WTC11 (cell line): ENCODE data around the gene GSTK1. TPM values are rescaled to one million over a fixed set of nuclear protein-coding genes. Genes with fewer than 3 reads are reported as not detected.

Experiments
- ATAC-seq: fragments of 200-7000 bp; cut with Tn5 transposase; 2 replicates; pipeline ENCODE4 v1.10.0; 2021; ENCODE audit warnings: mild to moderate bottlenecking, moderate library complexity
- CTCF ChIA-PET: fragments of 300-600 bp; sonication (Branson Sonifier 250); formaldehyde crosslinking; loops from one replicate; lab custom pipeline; 2021; ENCODE audit warnings: antibody characterized with exemption; lab: Charles Lee
- POLR2A ChIA-PET: fragments of 350-600 bp; sonication (Branson Sonifier 250); formaldehyde crosslinking; loops from one replicate; lab custom pipeline; 2021; ENCODE audit warnings: antibody characterized with exemption; lab: Charles Lee
- DNase-seq: peaks from one replicate; pipeline ENCODE4 v3.0.0; 2021; ENCODE audit warnings: low spot score
- H3K27ac Mint-ChIP-seq: 2 replicates; pipeline ENCODE4 v1.8.0; 2021; ENCODE audit warnings: mixed read lengths
- H3K27me3 Mint-ChIP-seq: 2 replicates; pipeline ENCODE4 v1.8.0; 2021; ENCODE audit warnings: low read depth, mild to moderate bottlenecking, moderate library complexity, mixed read lengths
- H3K36me3 Mint-ChIP-seq: 2 replicates; pipeline ENCODE4 v1.8.0; 2021; ENCODE audit warnings: mixed read lengths
- H3K4me1 Mint-ChIP-seq: 2 replicates; pipeline ENCODE4 v1.8.0; 2022; ENCODE audit warnings: mixed read lengths
- H3K4me3 Mint-ChIP-seq: 2 replicates; pipeline ENCODE4 v1.8.0; 2021; ENCODE audit warnings: mild to moderate bottlenecking, moderate library complexity, mixed read lengths
- H3K9me3 Mint-ChIP-seq: 2 replicates; pipeline ENCODE4 v1.8.0; 2021; ENCODE audit warnings: mixed read lengths
- ATF1 ChIP-seq: sonication (generic); formaldehyde crosslinking; IDR thresholded peaks from 2 replicates; pipeline ENCODE4 v1.8.1; 2023; ENCODE audit warnings: mild to moderate bottlenecking, moderate library complexity, missing genetic modification reagents
- ATF2 ChIP-seq: sonication (generic); formaldehyde crosslinking; IDR thresholded peaks from 2 replicates; pipeline ENCODE4 v1.8.1; 2022; ENCODE audit warnings: low read depth, missing genetic modification reagents, borderline replicate concordance
- CDX4 ChIP-seq: fragments of 250-450 bp; sonication (Bioruptor Pico); IDR thresholded peaks from 2 replicates; pipeline ENCODE4 v1.9.0; 2021; ENCODE audit warnings: moderate library complexity, mild to moderate bottlenecking, inconsistent platforms, borderline replicate concordance
- E2F4 ChIP-seq: sonication (generic); formaldehyde crosslinking; IDR thresholded peaks from 2 replicates; pipeline ENCODE4 v1.8.1; 2022; ENCODE audit warnings: low read depth, mild to moderate bottlenecking, moderate library complexity, missing genetic modification reagents, borderline replicate concordance
- ESRRA ChIP-seq: sonication (generic); formaldehyde crosslinking; IDR thresholded peaks from 2 replicates; pipeline ENCODE4 v1.8.1; 2022; ENCODE audit warnings: mild to moderate bottlenecking, missing genetic modification reagents, borderline replicate concordance
- FOXJ3 ChIP-seq: sonication (generic); formaldehyde crosslinking; IDR thresholded peaks from 2 replicates; pipeline ENCODE4 v1.9.0; 2021; ENCODE audit warnings: missing genetic modification reagents, mild to moderate bottlenecking, borderline replicate concordance
- FOXK1 ChIP-seq: sonication (generic); formaldehyde crosslinking; IDR thresholded peaks from 2 replicates; pipeline ENCODE4 v1.8.0; 2022; ENCODE audit warnings: mild to moderate bottlenecking, moderate library complexity, missing genetic modification reagents
- NR1H2 ChIP-seq: sonication (generic); formaldehyde crosslinking; IDR thresholded peaks from 2 replicates; pipeline ENCODE4 v1.9.0; 2021; ENCODE audit warnings: mild to moderate bottlenecking, moderate library complexity, missing genetic modification reagents
- OVOL2 ChIP-seq: fragments of 250-450 bp; sonication (Bioruptor Pico); IDR thresholded peaks from 2 replicates; pipeline ENCODE4 v1.9.0; 2021; ENCODE audit warnings: mild to moderate bottlenecking, borderline replicate concordance
- PRDM15 ChIP-seq: sonication (generic); formaldehyde crosslinking; IDR thresholded peaks from 2 replicates; pipeline ENCODE4 v1.8.0; 2022; ENCODE audit warnings: missing genetic modification reagents
- TP53 ChIP-seq: sonication (generic); formaldehyde crosslinking; IDR thresholded peaks from 2 replicates; pipeline ENCODE4 v1.8.1; 2023; ENCODE audit warnings: mild to moderate bottlenecking, missing genetic modification reagents
- ZBTB43 ChIP-seq: sonication (generic); formaldehyde crosslinking; IDR thresholded peaks from 2 replicates; pipeline ENCODE4 v1.8.1; 2023; ENCODE audit warnings: mild to moderate bottlenecking, missing genetic modification reagents
- ZNF396 ChIP-seq: fragments of 250-450 bp; sonication (Bioruptor Pico); IDR thresholded peaks from 2 replicates; pipeline ENCODE4 v1.8.0; 2021; ENCODE audit warnings: mild to moderate bottlenecking, moderate library complexity, borderline replicate concordance
- ZNF416 ChIP-seq: fragments of 250-450 bp; sonication (Bioruptor Pico); IDR thresholded peaks from 2 replicates; pipeline ENCODE4 v1.9.0; 2021; ENCODE audit warnings: mild to moderate bottlenecking, inconsistent platforms
- ZNF512 ChIP-seq: sonication (generic); formaldehyde crosslinking; IDR thresholded peaks from 2 replicates; pipeline ENCODE4 v1.8.1; 2022; ENCODE audit warnings: missing genetic modification reagents, borderline replicate concordance
- ZSCAN18 ChIP-seq: fragments of 250-450 bp; sonication (Bioruptor Pico); IDR thresholded peaks from 2 replicates; pipeline ENCODE4 v2.1.2; 2022; ENCODE audit warnings: mild to moderate bottlenecking, moderate library complexity
- total RNA-seq: library from RNA; stranded (reverse); gene quantifications from 3 replicates; pipeline ENCODE4 v1.2.3, GENCODE V29; 2021
- TF ChIP-seq, protein P1 (sequence below): sonication (generic); formaldehyde crosslinking; IDR thresholded peaks from 2 replicates; pipeline ENCODE4 v1.8.1; 2023; ENCODE audit warnings: mild to moderate bottlenecking, moderate library complexity, missing genetic modification reagents
- TF ChIP-seq, protein P2 (sequence below): sonication (generic); formaldehyde crosslinking; IDR thresholded peaks from 2 replicates; pipeline ENCODE4 v1.8.0; 2022; ENCODE audit warnings: mild to moderate bottlenecking, missing genetic modification reagents
- TF ChIP-seq, protein P3 (sequence below): fragments of 250-450 bp; sonication (Bioruptor Pico); IDR thresholded peaks from 2 replicates; pipeline ENCODE4 v1.9.0; 2021; ENCODE audit warnings: mild to moderate bottlenecking

Gene GSTK1
- total RNA-seq, 1 experiment from 2014 or later, result 30.1 TPM

GRCh38 chr7:143287935-143288826 lies 24.9 kb downstream of the GSTK1 start, which contains the start of gene CASP2:
Gene CASP2 (plus strand): TSS chr7:143288351. CDS start chr7:143288456, 105 bp downstream.
- H3K36me3 Mint-ChIP-seq, result peaks cover 35% of the 10 kb centered on the region
- H3K4me3 Mint-ChIP-seq, result peak within 1 kb of the TSS; percentile 98
- DNase-seq (peak; percentile 98), ATAC-seq (peak; percentile 86)
- ChIA-PET CTCF (interaction anchor here (0.7 to 1.4 kb wide), 14 partner anchors 9 to 82 kb away, joined by 3 to 9 read pairs (median 3); partner anchors contain the start of gene GSTK1), POLR2A (interaction anchor here (0.6 to 1.4 kb wide), 5 partner anchors 8 to 117 kb away, joined by 3 to 7 read pairs (median 3); partner anchors contain the start of gene GSTK1)
- H3K4me1 Mint-ChIP-seq, result peaks cover 43% of the 10 kb centered on the region
- H3K27ac Mint-ChIP-seq, result peak within 1 kb of the TSS; percentile 87
- peaks cover 14% of the 10 kb centered on the region for H3K9me3 Mint-ChIP-seq
- peaks cover 38% of the 10 kb centered on the region for H3K27me3 Mint-ChIP-seq
- TF ChIP-seq FOXJ3 (CRISPR knock-in tag), result no peak
- TF ChIP-seq, protein P1, sequence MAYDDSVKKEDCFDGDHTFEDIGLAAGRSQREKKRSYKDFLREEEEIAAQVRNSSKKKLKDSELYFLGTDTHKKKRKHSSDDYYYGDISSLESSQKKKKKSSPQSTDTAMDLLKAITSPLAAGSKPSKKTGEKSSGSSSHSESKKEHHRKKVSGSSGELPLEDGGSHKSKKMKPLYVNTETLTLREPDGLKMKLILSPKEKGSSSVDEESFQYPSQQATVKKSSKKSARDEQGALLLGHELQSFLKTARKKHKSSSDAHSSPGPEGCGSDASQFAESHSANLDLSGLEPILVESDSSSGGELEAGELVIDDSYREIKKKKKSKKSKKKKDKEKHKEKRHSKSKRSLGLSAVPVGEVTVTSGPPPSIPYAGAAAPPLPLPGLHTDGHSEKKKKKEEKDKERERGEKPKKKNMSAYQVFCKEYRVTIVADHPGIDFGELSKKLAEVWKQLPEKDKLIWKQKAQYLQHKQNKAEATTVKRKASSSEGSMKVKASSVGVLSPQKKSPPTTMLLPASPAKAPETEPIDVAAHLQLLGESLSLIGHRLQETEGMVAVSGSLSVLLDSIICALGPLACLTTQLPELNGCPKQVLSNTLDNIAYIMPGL, result peak; percentile 83; the same call in 1 of the 2 replicates
- no peak for TF ChIP-seq ESRRA (CRISPR knock-in tag)
- TF ChIP-seq ATF1 (CRISPR knock-in tag), result no peak
- no peak for TF ChIP-seq ATF2 (CRISPR knock-in tag)
- TF ChIP-seq ZBTB43 (CRISPR knock-in tag), result 0 out of 2 replicates have a peak, but pooled peaks have one; percentile 50
- TF ChIP-seq ZSCAN18 (CRISPR knock-in tag), result no peak
- TF ChIP-seq ZNF396 (CRISPR knock-in tag), result no peak
- TF ChIP-seq, protein P2, sequence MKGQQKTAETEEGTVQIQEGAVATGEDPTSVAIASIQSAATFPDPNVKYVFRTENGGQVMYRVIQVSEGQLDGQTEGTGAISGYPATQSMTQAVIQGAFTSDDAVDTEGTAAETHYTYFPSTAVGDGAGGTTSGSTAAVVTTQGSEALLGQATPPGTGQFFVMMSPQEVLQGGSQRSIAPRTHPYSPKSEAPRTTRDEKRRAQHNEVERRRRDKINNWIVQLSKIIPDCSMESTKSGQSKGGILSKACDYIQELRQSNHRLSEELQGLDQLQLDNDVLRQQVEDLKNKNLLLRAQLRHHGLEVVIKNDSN (CRISPR knock-in tag), result peak; percentile 63
- TF ChIP-seq OVOL2, result no peak
- TF ChIP-seq PRDM15, result peak; percentile 41; the same call in 1 of the 2 replicates
- TF ChIP-seq, protein P3, sequence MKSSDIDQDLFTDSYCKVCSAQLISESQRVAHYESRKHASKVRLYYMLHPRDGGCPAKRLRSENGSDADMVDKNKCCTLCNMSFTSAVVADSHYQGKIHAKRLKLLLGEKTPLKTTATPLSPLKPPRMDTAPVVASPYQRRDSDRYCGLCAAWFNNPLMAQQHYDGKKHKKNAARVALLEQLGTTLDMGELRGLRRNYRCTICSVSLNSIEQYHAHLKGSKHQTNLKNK (CRISPR knock-in tag), result no peak
- TF ChIP-seq CDX4, result no peak
- peak; percentile 66 for TF ChIP-seq FOXK1 (CRISPR knock-in tag)
- no peak for TF ChIP-seq ZNF512 (CRISPR knock-in tag)
- TF ChIP-seq TP53, result no peak; the same call in 1 of the 2 replicates
- no peak for TF ChIP-seq NR1H2
- TF ChIP-seq ZNF416, result no peak
- TF ChIP-seq E2F4, result peak; percentile 89; the same call in 1 of the 2 replicates
